CD4-positive, alpha-beta T cell treated with Interferon alpha-2 for 1 hour (primary cell): ENCODE results near the gene TTC19.
"Not testable (repeated sequence)": the region's sequence is repeated elsewhere in the genome, so short reads cannot be mapped to it uniquely, and the experiment has no call there.

Source experiments
- DNase-seq, 2 donors: peaks; one replicate each; pipeline ENCODE4 v3.0.0-alpha.2; 2020 to 2022

Gene TTC19

GRCh38 chr17:16033729-16034349 lies 34.2 kb downstream of the TTC19 start:
- DNase-seq: no peak

- no peak for DNase-seq
These were observed 36.6 kb downstream of the TTC19 start for GRCh38 chr17:16036261-16036660.

GRCh38 chr17:16037636-16038035 lies 38.0 kb downstream of the TTC19 start:
- DNase-seq: no peak

- no peak for DNase-seq
These were observed 41.2 kb downstream of the TTC19 start for GRCh38 chr17:16040710-16041251.

GRCh38 chr17:16044487-16044886 lies 44.9 kb downstream of the TTC19 start:
- no peak for DNase-seq

- no peak for DNase-seq
These were observed 47.3 kb downstream of the TTC19 start for GRCh38 chr17:16046966-16047365.

- no peak for DNase-seq
These were observed 49.3 kb downstream of the TTC19 start for GRCh38 chr17:16048811-16049449.

GRCh38 chr17:16050844-16051243 lies 51.2 kb downstream of the TTC19 start:
- no peak for DNase-seq

GRCh38 chr17:16052486-16052885 lies 52.9 kb downstream of the TTC19 start:
- DNase-seq: no peak

GRCh38 chr17:16055139-16055538 lies 55.5 kb downstream of the TTC19 start:
- not testable (repeated sequence) for DNase-seq

- no peak for DNase-seq
These were observed 62.0 kb downstream of the TTC19 start for GRCh38 chr17:16061631-16062030.

- no peak for DNase-seq
These were observed 66.5 kb downstream of the TTC19 start for GRCh38 chr17:16066125-16066524.

GRCh38 chr17:16068323-16068722 lies 68.7 kb downstream of the TTC19 start:
- DNase-seq: no peak

- no peak for DNase-seq
These were observed 72.4 kb downstream of the TTC19 start for GRCh38 chr17:16072031-16072430.

GRCh38 chr17:16073845-16074244 lies 74.2 kb downstream of the TTC19 start:
- no peak for DNase-seq

GRCh38 chr17:16074423-16074822 lies 74.8 kb downstream of the TTC19 start:
- no peak for DNase-seq

GRCh38 chr17:16075949-16076348 lies 76.3 kb downstream of the TTC19 start:
- DNase-seq: no peak
